HCT116 (cell line): Measurements from ENCODE around the gene ATP8B3. TPM values are rescaled to one million over a fixed set of nuclear protein-coding genes. Genes with fewer than 3 reads are reported as not detected.

Source experiments
- ATAC-seq: fragments of 200-7000 bp; cut with Tn5 transposase; 2 replicates; pipeline ENCODE4 v1.9.1; 2020; ENCODE audit warnings: mild to moderate bottlenecking, moderate library complexity
- BruUV-seq: library from RNA; stranded (reverse); fragments of 400-500 nt; replicated peaks from 2 replicates; lab custom pipeline; 2021; lab: Mats Ljungman, UMichigan
- CTCF ChIA-PET: fragments of 300-600 bp; sonication (Branson Sonifier 250); formaldehyde crosslinking; loops from one replicate; lab custom pipeline; 2021; ENCODE audit warnings: antibody characterized with exemption; lab: Charles Lee
- POLR2A ChIA-PET: fragments of 300-600, 350-600 bp; sonication (Branson Sonifier 250); formaldehyde crosslinking; loops from one replicate; lab custom pipeline; 2021; ENCODE audit warnings: antibody characterized with exemption; lab: Charles Lee
- RAD21 ChIA-PET, 2 experiments: fragments of 300-600 bp; sonication (Branson Sonifier 250); formaldehyde crosslinking; loops; one replicate each; lab custom pipeline; 2023; ENCODE audit warnings: low total read pairs in 2 of 2; ENCODE audit not compliant: uncharacterized antibody in 2 of 2, unreplicated experiment in 2 of 2, low non-redundant PET in 1 of 2; lab: Charles Lee
- DNase-seq: peaks from one replicate; pipeline ENCODE4 v3.0.0-alpha.2; 2010; ENCODE audit warnings: low read depth, low spot score
- H2AFZ ChIP-seq: fragments of 200-600 bp; shearing (Covaris generic), sonication (generic); 2 replicates; pipeline ENCODE4 v1.6.1; 2017; ENCODE audit warnings: low read depth, mixed run types, mixed read lengths, antibody characterized with exemption, low read length; ENCODE audit not compliant: poor library complexity, severe bottlenecking
- H3K27ac ChIP-seq: 2 replicates; pipeline ENCODE4 v1.5.1; 2012; ENCODE audit warnings: low read depth, low read length
- H3K27me3 ChIP-seq: fragments of 200-600 bp; sonication (generic); 2 replicates; pipeline ENCODE4 v1.6.1; 2016; ENCODE audit warnings: mixed run types, low read length, mixed read lengths; ENCODE audit not compliant: insufficient read depth
- H3K36me3 ChIP-seq, 2 experiments: fragments of 200-500 bp in 1 of 2; fragments of 200-600 bp in 1 of 2; sonication (Bioruptor generic) in 1 of 2; sonication (generic) in 1 of 2; 2 replicates each; pipeline versions ENCODE4 v1.5.1 to v1.6.1; 2014 to 2016; ENCODE audit warnings: low read length in 2 of 2, inconsistent platforms in 1 of 2, mixed read lengths in 1 of 2, mixed run types in 1 of 2; ENCODE audit not compliant: insufficient read depth in 2 of 2, control insufficient read depth in 1 of 2
- H3K4me1 ChIP-seq, 2 experiments: fragments of 200-600 bp in 1 of 2; sonication (generic) in 1 of 2; 2 replicates each; pipeline versions ENCODE4 v1.5.1 to v1.6.1; 2012 to 2017; ENCODE audit warnings: low read length in 2 of 2, inconsistent platforms in 1 of 2, mild to moderate bottlenecking in 1 of 2, mixed read lengths in 1 of 2, mixed run types in 1 of 2, moderate library complexity in 1 of 2; ENCODE audit not compliant: insufficient read depth in 2 of 2, control insufficient read depth in 1 of 2
- H3K4me2 ChIP-seq: fragments of 200-600 bp; sonication (generic); 2 replicates; pipeline ENCODE4 v1.6.1; 2017; ENCODE audit warnings: mixed run types, low read length, mixed read lengths
- H3K4me3 ChIP-seq, 2 experiments: fragments of 200-600 bp in 1 of 2; sonication (generic) in 1 of 2; replicated peaks in 1 of 2; 2 replicates each; pipeline ENCODE4 v1.5.1; 2011 to 2016; ENCODE audit warnings: low read length in 2 of 2, control low read depth in 1 of 2, low read depth in 1 of 2, mild to moderate bottlenecking in 1 of 2, mixed read lengths in 1 of 2, mixed run types in 1 of 2
- H3K79me2 ChIP-seq: fragments of 200-600 bp; sonication (generic); 2 replicates; pipeline ENCODE4 v1.6.1; 2017; ENCODE audit warnings: mild to moderate bottlenecking, mixed run types, low read length, moderate library complexity, mixed read lengths; ENCODE audit not compliant: insufficient read depth
- H3K9ac ChIP-seq: fragments of 200-600 bp; sonication (generic); 2 replicates; pipeline ENCODE4 v1.6.1; 2016; ENCODE audit warnings: low read length, mixed read lengths
- H3K9me2 ChIP-seq: fragments of 200-600 bp; sonication (generic), shearing (Covaris generic); 2 replicates; pipeline ENCODE4 v1.6.1; 2017; ENCODE audit warnings: mixed run types, mild to moderate bottlenecking, moderate library complexity; ENCODE audit not compliant: insufficient read depth
- H3K9me3 ChIP-seq, 2 experiments: fragments of 200-500 bp in 1 of 2; fragments of 200-600 bp in 1 of 2; sonication (Bioruptor generic) in 1 of 2; sonication (generic) in 1 of 2; 2 replicates each; pipeline ENCODE4 v1.6.1; 2014 to 2017; ENCODE audit warnings: low read length in 2 of 2, mixed read lengths in 2 of 2, inconsistent platforms in 1 of 2, low read depth in 1 of 2, mild to moderate bottlenecking in 1 of 2, mixed run types in 1 of 2, moderate library complexity in 1 of 2; ENCODE audit not compliant: control insufficient read depth in 1 of 2, insufficient read depth in 1 of 2
- H4K20me1 ChIP-seq: fragments of 200-600 bp; sonication (generic), shearing (Covaris generic); 2 replicates; pipeline ENCODE4 v1.6.1; 2017; ENCODE audit warnings: mixed run types, mild to moderate bottlenecking, moderate library complexity; ENCODE audit not compliant: insufficient read depth
- EZH2 ChIP-seq: fragments of 200-600 bp; sonication (generic); IDR thresholded peaks from 2 replicates; pipeline ENCODE4 v1.6.1; 2017; ENCODE audit warnings: antibody characterized with exemption, mixed run types
- RAD21 ChIP-seq: IDR thresholded peaks from 2 replicates; pipeline ENCODE4 v1.6.1; 2012; ENCODE audit warnings: low read depth, mild to moderate bottlenecking
- ZFX ChIP-seq: fragments of 450-650 bp; IDR thresholded peaks from 2 replicates; pipeline ENCODE4 v1.6.1; 2017
- intact Hi-C: fragments of 100-400 bp; cut with micrococcal nuclease; formaldehyde crosslinking; loops from 2 replicates; pipeline ENCODE4 v1.10.0; 2022
- total RNA-seq: library from RNA; stranded (reverse); gene quantifications from one replicate; pipeline ENCODE4 v1.2.1, GENCODE V29; 2021; ENCODE audit not compliant: unreplicated experiment
- TF ChIP-seq, protein P1 (sequence below): IDR thresholded peaks from 2 replicates; pipeline ENCODE4 v1.6.1; 2012; ENCODE audit warnings: low read depth

ATP8B3 gene
- total RNA-seq, 1 experiment from 2014 or later, result 17.0 TPM

- no peaks in the 10 kb centered on the region; a peak in 1 of 4 replicates for H3K36me3 ChIP-seq
- no peaks in the 10 kb centered on the region for H4K20me1 ChIP-seq
- peak overlapping the region; percentile 66 for H3K9ac ChIP-seq
- H2AFZ ChIP-seq, result no peak overlapping the region
- TF ChIP-seq RAD21 (no peak), ZFX (no peak), EZH2 (no peak)
- TF ChIP-seq, protein P1, sequence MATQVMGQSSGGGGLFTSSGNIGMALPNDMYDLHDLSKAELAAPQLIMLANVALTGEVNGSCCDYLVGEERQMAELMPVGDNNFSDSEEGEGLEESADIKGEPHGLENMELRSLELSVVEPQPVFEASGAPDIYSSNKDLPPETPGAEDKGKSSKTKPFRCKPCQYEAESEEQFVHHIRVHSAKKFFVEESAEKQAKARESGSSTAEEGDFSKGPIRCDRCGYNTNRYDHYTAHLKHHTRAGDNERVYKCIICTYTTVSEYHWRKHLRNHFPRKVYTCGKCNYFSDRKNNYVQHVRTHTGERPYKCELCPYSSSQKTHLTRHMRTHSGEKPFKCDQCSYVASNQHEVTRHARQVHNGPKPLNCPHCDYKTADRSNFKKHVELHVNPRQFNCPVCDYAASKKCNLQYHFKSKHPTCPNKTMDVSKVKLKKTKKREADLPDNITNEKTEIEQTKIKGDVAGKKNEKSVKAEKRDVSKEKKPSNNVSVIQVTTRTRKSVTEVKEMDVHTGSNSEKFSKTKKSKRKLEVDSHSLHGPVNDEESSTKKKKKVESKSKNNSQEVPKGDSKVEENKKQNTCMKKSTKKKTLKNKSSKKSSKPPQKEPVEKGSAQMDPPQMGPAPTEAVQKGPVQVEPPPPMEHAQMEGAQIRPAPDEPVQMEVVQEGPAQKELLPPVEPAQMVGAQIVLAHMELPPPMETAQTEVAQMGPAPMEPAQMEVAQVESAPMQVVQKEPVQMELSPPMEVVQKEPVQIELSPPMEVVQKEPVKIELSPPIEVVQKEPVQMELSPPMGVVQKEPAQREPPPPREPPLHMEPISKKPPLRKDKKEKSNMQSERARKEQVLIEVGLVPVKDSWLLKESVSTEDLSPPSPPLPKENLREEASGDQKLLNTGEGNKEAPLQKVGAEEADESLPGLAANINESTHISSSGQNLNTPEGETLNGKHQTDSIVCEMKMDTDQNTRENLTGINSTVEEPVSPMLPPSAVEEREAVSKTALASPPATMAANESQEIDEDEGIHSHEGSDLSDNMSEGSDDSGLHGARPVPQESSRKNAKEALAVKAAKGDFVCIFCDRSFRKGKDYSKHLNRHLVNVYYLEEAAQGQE, result no peak
- H3K4me3 ChIP-seq, result peak overlapping the region; percentile 63 to 67
- no peaks in the 10 kb centered on the region for H3K27me3 ChIP-seq
- DNase-seq (no peak), ATAC-seq (no peak)
- POLR2A ChIA-PET, result interaction anchor here (0.9 to 1.1 kb wide), 3 partner anchors 63 to 338 kb away, joined by 3 to 4 read pairs (median 3); no protein-coding TSS in a partner anchor
- CTCF ChIA-PET, result interaction anchor here (0.6 to 1.5 kb wide), 9 partner anchors 15 to 265 kb away, joined by 3 to 7 read pairs (median 4); no protein-coding TSS in a partner anchor
- H3K4me2 ChIP-seq, result peak overlapping the region; percentile 92
- H3K4me1 ChIP-seq, result peaks cover 20 to 38% of the 10 kb centered on the region in 2 experiments
- H3K9me2 ChIP-seq, result no peaks in the 10 kb centered on the region
- H3K27ac ChIP-seq, result peak overlapping the region; percentile 81
- no peaks in the 10 kb centered on the region for H3K9me3 ChIP-seq
- H3K79me2 ChIP-seq, result no peaks in the 10 kb centered on the region
- BruUV-seq, result TSS peak; percentile 29
- RAD21 ChIA-PET, result interaction anchor here in 1 of 2 experiments (1.2 kb wide), 1 partner anchor 14 kb away, joined by 4 read pairs; no protein-coding TSS in a partner anchor
- intact Hi-C loops, result loop anchor here (5.0 to 10.0 kb wide), 2 partner anchors 138 to 206 kb away; partner anchors contain the start of gene UQCR11
These were observed 1.5 kb downstream of the ATP8B3 start for GRCh38 chr19:1810439-1811160.
